Stromal cell of bone marrow (primary cell): ENCODE measurements around the gene VIT.

Experiments used
- DNase-seq: peaks from one replicate; pipeline ENCODE4 v3.0.0-alpha.2; 2012; ENCODE audit warnings: low read depth

VIT gene

GRCh38 chr2:36769106-36769505 lies 72.6 kb downstream of the VIT start:
- no peak for DNase-seq

- peak; percentile 21 for DNase-seq
These were observed 74.2 kb downstream of the VIT start for GRCh38 chr2:36770542-36771287.

GRCh38 chr2:36771671-36772070 lies 75.2 kb downstream of the VIT start:
- no peak for DNase-seq

- DNase-seq, result no peak
These were observed 77.4 kb downstream of the VIT start for GRCh38 chr2:36773947-36774346.

GRCh38 chr2:36775261-36775660 lies 78.8 kb downstream of the VIT start:
- no peak for DNase-seq

GRCh38 chr2:36775806-36776205 lies 79.3 kb downstream of the VIT start:
- DNase-seq, result no peak

- no peak for DNase-seq
These were observed 80.8 kb downstream of the VIT start for GRCh38 chr2:36777272-36777671.

GRCh38 chr2:36777788-36778187 lies 81.3 kb downstream of the VIT start:
- DNase-seq, result no peak

GRCh38 chr2:36779462-36779861 lies 83.0 kb downstream of the VIT start:
- no peak for DNase-seq

GRCh38 chr2:36780231-36780839 lies 83.8 kb downstream of the VIT start:
- peak; percentile 45 for DNase-seq

- no peak for DNase-seq
These were observed 85.6 kb downstream of the VIT start for GRCh38 chr2:36781907-36782720.

GRCh38 chr2:36783246-36783645 lies 86.7 kb downstream of the VIT start:
- DNase-seq, result no peak

GRCh38 chr2:36785179-36785795 lies 88.8 kb downstream of the VIT start:
- DNase-seq, result peak; percentile 33

GRCh38 chr2:36789181-36789804 lies 92.8 kb downstream of the VIT start:
- DNase-seq, result no peak

GRCh38 chr2:36792951-36793350 lies 96.4 kb downstream of the VIT start:
- no peak for DNase-seq

- no peak for DNase-seq
These were observed 101.0 kb downstream of the VIT start for GRCh38 chr2:36797324-36798070.

GRCh38 chr2:36798724-36799123 lies 102.2 kb downstream of the VIT start:
- no peak for DNase-seq

- DNase-seq, result no peak
These were observed 103.9 kb downstream of the VIT start for GRCh38 chr2:36800381-36800780.

- no peak for DNase-seq
These were observed 104.6 kb downstream of the VIT start for GRCh38 chr2:36801088-36801487.

GRCh38 chr2:36802952-36803351 lies 106.4 kb downstream of the VIT start:
- no peak for DNase-seq

GRCh38 chr2:36805635-36806224 lies 109.2 kb downstream of the VIT start:
- DNase-seq, result no peak
